GM12878 (cell line): ENCODE results near the gene FGF12. TPM values are rescaled to one million over a fixed set of nuclear protein-coding genes. Genes with fewer than 3 reads are reported as not detected.

Experiments used
- ATAC-seq: fragments of 200-7000 bp; cut with Tn5 transposase; 3 replicates; pipeline ENCODE4 v1.9.1; 2020; ENCODE audit warnings: mild to moderate bottlenecking, moderate library complexity
- BruUV-seq: library from RNA; stranded (reverse); fragments of 400-500 nt; replicated peaks from 2 replicates; lab custom pipeline; 2021; lab: Mats Ljungman, UMichigan
- CTCF ChIA-PET: fragments of 300-600 bp; sonication (Branson Sonifier 250); formaldehyde crosslinking; extraction: SDS; loops from one replicate; lab custom pipeline; 2021; ENCODE audit warnings: inconsistent platforms; lab: Yijun Ruan, JAX
- POLR2A ChIA-PET: fragments of 350-600 bp; formaldehyde crosslinking; extraction: SDS; loops from one replicate; lab custom pipeline; 2021; ENCODE audit warnings: inconsistent platforms; lab: Charles Lee
- RAD21 ChIA-PET: fragments of 300-600 bp; sonication (Branson Sonifier 250); formaldehyde crosslinking; loops from one replicate; lab custom pipeline; 2023; ENCODE audit warnings: antibody characterized with exemption; ENCODE audit not compliant: unreplicated experiment; lab: Charles Lee
- SMC1A ChIA-PET: fragments of 300-600 bp; sonication (Branson Sonifier 250); formaldehyde crosslinking; loops from one replicate; lab custom pipeline; 2023; ENCODE audit not compliant: unreplicated experiment, uncharacterized antibody; lab: Charles Lee
- DNase-seq: peaks from one replicate; pipeline ENCODE4 v3.0.0-alpha.2; 2011; ENCODE audit warnings: low read depth, low spot score
- FAIRE-seq: peaks from 3 replicates; lab custom pipeline; 2011; peaks lifted over from hg19 to GRCh38; lab: Jason Lieb, UNC
- H2AFZ ChIP-seq: 2 replicates; pipeline ENCODE4 v1.6.0; 2011; ENCODE audit warnings: low read depth, low read length, control low read depth; ENCODE audit not compliant: control insufficient read depth
- H3K27ac ChIP-seq: 2 replicates; pipeline ENCODE4 v1.5.1; 2011; ENCODE audit warnings: control low read depth; ENCODE audit not compliant: control insufficient read depth, insufficient read depth
- H3K27me3 ChIP-seq, 2 experiments: replicated peaks in 1 of 2; 2 replicates each; pipeline versions ENCODE4 v1.6.0 to v1.6.1; 2011; ENCODE audit warnings: low read length in 1 of 2; ENCODE audit not compliant: control insufficient read depth in 2 of 2, insufficient read depth in 2 of 2
- H3K36me3 ChIP-seq, 2 experiments: 2 replicates each; pipeline ENCODE4 v1.5.1; 2011; ENCODE audit warnings: low read length in 1 of 2; ENCODE audit not compliant: control insufficient read depth in 2 of 2, insufficient read depth in 2 of 2
- H3K4me1 ChIP-seq: 2 replicates; pipeline ENCODE4 v1.6.1; 2011; ENCODE audit warnings: mild to moderate bottlenecking, low read length, moderate library complexity, mixed read lengths; ENCODE audit not compliant: control insufficient read depth, insufficient read depth
- H3K4me2 ChIP-seq: 2 replicates; pipeline ENCODE4 v1.6.0; 2011; ENCODE audit warnings: control low read depth; ENCODE audit not compliant: control insufficient read depth, insufficient read depth
- H3K4me3 ChIP-seq: fragments of 200-600 bp; sonication (generic); 2 replicates; pipeline ENCODE4 v1.5.1; 2016
- H3K79me2 ChIP-seq: 2 replicates; pipeline ENCODE4 v1.6.0; 2011; ENCODE audit warnings: low read length; ENCODE audit not compliant: control insufficient read depth, insufficient read depth
- H3K9ac ChIP-seq: 2 replicates; pipeline ENCODE4 v1.8.0; 2011; ENCODE audit warnings: low read length, control low read depth, mixed read lengths; ENCODE audit not compliant: control insufficient read depth, insufficient read depth
- H3K9me3 ChIP-seq: replicated peaks from 3 replicates; pipeline ENCODE4 v1.5.1; 2011; ENCODE audit warnings: mild to moderate bottlenecking, low read length; ENCODE audit not compliant: control insufficient read depth, insufficient read depth
- H4K20me1 ChIP-seq: 2 replicates; pipeline ENCODE4 v1.6.0; 2011; ENCODE audit not compliant: control insufficient read depth, insufficient read depth
- ASH2L ChIP-seq: fragments of 300-600, 200-600 bp; sonication (generic); IDR thresholded peaks from 2 replicates; pipeline ENCODE4 v1.6.1; 2017; ENCODE audit warnings: low read depth, mild to moderate bottlenecking, borderline replicate concordance
- BRCA1 ChIP-seq: IDR thresholded peaks from 2 replicates; pipeline ENCODE4 v1.6.1; 2011; ENCODE audit warnings: low read depth, low read length, improper control_type of control experiment
- E4F1 ChIP-seq: fragments of 450-650 bp; IDR thresholded peaks from 2 replicates; pipeline ENCODE4 v1.6.1; 2018; ENCODE audit warnings: borderline replicate concordance, mild to moderate bottlenecking; ENCODE audit not compliant: partially characterized antibody
- GABPA ChIP-seq: IDR thresholded peaks from 2 replicates; pipeline ENCODE4 v1.6.1; 2014; ENCODE audit warnings: antibody characterized with exemption, low read depth, mild to moderate bottlenecking, inconsistent platforms
- KLF5 ChIP-seq: fragments of 450-650 bp; IDR thresholded peaks from 2 replicates; pipeline ENCODE4 v1.6.1; 2014; ENCODE audit warnings: mild to moderate bottlenecking; ENCODE audit not compliant: partially characterized antibody
- MTA2 ChIP-seq: fragments of 450-650 bp; IDR thresholded peaks from 2 replicates; pipeline ENCODE4 v1.6.1; 2016; ENCODE audit warnings: low read depth, mild to moderate bottlenecking, moderate library complexity
- PKNOX1 ChIP-seq: fragments of 450-650 bp; IDR thresholded peaks from 2 replicates; pipeline ENCODE4 v1.6.1; 2016; ENCODE audit warnings: mild to moderate bottlenecking
- RB1 ChIP-seq: fragments of 450-650 bp; formaldehyde crosslinking; IDR thresholded peaks from 2 replicates; pipeline ENCODE4 v1.6.1; 2017; ENCODE audit warnings: mild to moderate bottlenecking, borderline replicate concordance
- RELA ChIP-seq: fragments of 450-650 bp; IDR thresholded peaks from 2 replicates; pipeline ENCODE4 v1.8.0; 2014; ENCODE audit warnings: borderline replicate concordance; ENCODE audit not compliant: partially characterized antibody
- REST ChIP-seq: IDR thresholded peaks from 2 replicates; pipeline ENCODE4 v1.6.1; 2012; ENCODE audit warnings: mild to moderate bottlenecking, low read depth, low read length
- SMAD1 ChIP-seq: fragments of 450-650 bp; IDR thresholded peaks from 2 replicates; pipeline ENCODE4 v1.6.1; 2018; ENCODE audit warnings: mild to moderate bottlenecking, low read depth; ENCODE audit not compliant: partially characterized antibody
- SUPT20H ChIP-seq: IDR thresholded peaks from 2 replicates; pipeline ENCODE4 v1.6.1; 2011; ENCODE audit warnings: low read depth, mild to moderate bottlenecking, low read length, moderate library complexity, borderline replicate concordance; ENCODE audit not compliant: control insufficient read depth
- USF2 ChIP-seq: IDR thresholded peaks from 2 replicates; pipeline ENCODE4 v1.6.1; 2011; ENCODE audit warnings: low read depth, low read length, improper control_type of control experiment, borderline replicate concordance
- ZNF207 ChIP-seq: fragments of 450-650 bp; IDR thresholded peaks from 2 replicates; pipeline ENCODE4 v1.6.1; 2014; ENCODE audit warnings: antibody characterized with exemption, mild to moderate bottlenecking, borderline replicate concordance
- ZZZ3 ChIP-seq: IDR thresholded peaks from 2 replicates; pipeline ENCODE4 v1.6.1; 2011; ENCODE audit warnings: low read depth; ENCODE audit not compliant: control insufficient read depth, insufficient read length
- WGBS: methylation state at CpG from one replicate; pipeline ENCODE4 v1.1.6; 2016; ENCODE audit warnings: low lambda C conversion rate; ENCODE audit not compliant: insufficient replicate concordance, insufficient coverage; ENCODE audit errors: missing lambda C conversion rate; 5-methylcytosine and 5-hydroxymethylcytosine counted together
- in situ Hi-C: fragments of 300-500 bp; cut with MboI; formaldehyde crosslinking; loops from 9 replicates; pipeline ENCODE4 v1.14.3; 2018; ENCODE audit warnings: mixed read lengths
- intact Hi-C: fragments of 100-400 bp; cut with micrococcal nuclease; formaldehyde crosslinking; loops from one replicate; pipeline ENCODE4 v1.14.2; 2022; ENCODE audit not compliant: unreplicated experiment
- polyA plus RNA-seq, 11 experiments: library from polyadenylated mRNA; depleted of rRNA in 4 of 11; unstranded in 6 of 11; stranded (reverse) in 5 of 11; fragments of >200 nt; fragmentation: Nextera tagmentation in 4 of 11; fragmentation: Illumina TruSeq in 1 of 11; extraction: Ambion mirVana in 4 of 11; extraction: Trizol in 1 of 11; gene quantifications; 1 replicate in 1 of 11; 2 replicates in 10 of 11; pipeline versions ENCODE4 v1.2.1 to v1.2.3, GENCODE V29; 2011 to 2016; ENCODE audit warnings: inconsistent platforms in 2 of 11, missing spikeins in 2 of 11, low read depth in 1 of 11
- total RNA-seq, 4 experiments: library from RNA; depleted of rRNA in 3 of 4; stranded (reverse); fragments of >200 nt in 3 of 4; fragmentation: Illumina TruSeq in 1 of 4; extraction: Trizol in 1 of 4; gene quantifications; 2 replicates each; pipeline versions ENCODE4 v1.2.1 to v1.2.3, GENCODE V29; 2013 to 2021

FGF12 gene
- total and polyA plus RNA-seq, 10 of the 15 experiments (the other 5 are each of a cell fraction or from before 2014, with no cell fraction given), result 0.03 to 0.43 (median 0.13) TPM; not detected in 7

GRCh38 chr3:192371870-192372400 lies 355.4 kb downstream of the FGF12 start:
- ATAC-seq, result no peak

More at GRCh38 chr3:192371870-192372400, 355.4 kb downstream of the FGF12 start:
- no peaks in the 10 kb centered on the region for H3K36me3 ChIP-seq
- DNase-seq (no peak), FAIRE-seq (no peak)
- H3K9me3 ChIP-seq, result no peaks in the 10 kb centered on the region
- H3K27me3 ChIP-seq, result no peaks in the 10 kb centered on the region
- TF ChIP-seq GABPA (no peak), ZZZ3 (no peak), REST (no peak), SUPT20H (no peak), ASH2L (no peak), PKNOX1 (no peak), E4F1 (no peak), RELA (no peak), USF2 (no peak), ZNF207 (no peak), KLF5 (no peak), MTA2 (no peak), BRCA1 (no peak), RB1 (no peak), SMAD1 (no peak)
- no peaks in the 10 kb centered on the region for H4K20me1 ChIP-seq
- no peaks in the 10 kb centered on the region for H3K79me2 ChIP-seq
- H3K4me2 ChIP-seq, result no peak overlapping the region
- intact Hi-C loops, result no loop called here
- ChIA-PET CTCF (interaction anchor here (1.4 kb wide), 1 partner anchor 11 kb away, joined by 4 read pairs; no protein-coding TSS in a partner anchor), SMC1A (no interaction called here), POLR2A (no interaction called here), RAD21 (interaction anchor here (1.2 kb wide), 1 partner anchor 11 kb away, joined by 3 read pairs; no protein-coding TSS in a partner anchor)
- in situ Hi-C loops, result no loop called here
- 0% methylated on average over 2 of the region's 2 CpGs for WGBS
- no peak overlapping the region for H3K9ac ChIP-seq
- H3K27ac ChIP-seq, result no peak overlapping the region
- H3K4me1 ChIP-seq, result no peaks in the 10 kb centered on the region
- BruUV-seq, result no TSS peak
- no peak overlapping the region for H3K4me3 ChIP-seq
- H2AFZ ChIP-seq, result no peak overlapping the region
